T-helper 17 cell (primary cell): Measurements from ENCODE around the gene GFRA4. TPM values are rescaled to one million over a fixed set of nuclear protein-coding genes. Genes with fewer than 3 reads are reported as not detected.

Experiments used
- ATAC-seq: fragments of 150-1000 bp; cut with Tn5 transposase; 2 replicates; pipeline ENCODE4 v1.10.0; 2021; ENCODE audit warnings: mild to moderate bottlenecking, moderate library complexity
- DNase-seq, 3 donors: peaks; one replicate each; pipeline versions ENCODE4 v3.0.0 to v3.0.0-alpha.2; 2020 to 2021
- H3K9me3 ChIP-seq: one replicate; pipeline ENCODE4 v1.7.0; 2013; ENCODE audit warnings: low read length, mild to moderate bottlenecking; ENCODE audit not compliant: control insufficient read depth, poor library complexity, severe bottlenecking
- H3K27ac Mint-ChIP-seq: one replicate; pipeline ENCODE4 v1.8.0; 2022; ENCODE audit warnings: mild to moderate bottlenecking, moderate library complexity, mixed read lengths
- H3K27me3 Mint-ChIP-seq: one replicate; pipeline ENCODE4 v1.8.0; 2022; ENCODE audit warnings: mixed read lengths
- H3K36me3 Mint-ChIP-seq: one replicate; pipeline ENCODE4 v1.8.0; 2022; ENCODE audit warnings: low read depth, mixed read lengths
- H3K4me1 Mint-ChIP-seq: one replicate; pipeline ENCODE4 v1.8.0; 2022; ENCODE audit warnings: mild to moderate bottlenecking, mixed read lengths
- H3K4me3 Mint-ChIP-seq: one replicate; pipeline ENCODE4 v1.8.0; 2022; ENCODE audit warnings: mild to moderate bottlenecking, moderate library complexity, mixed read lengths
- total RNA-seq, 4 donors: library from RNA in 2 of 4; stranded (reverse) in 2 of 4; gene quantifications; one replicate each; pipeline ENCODE4 v1.2.3 and lab custom pipeline; 2022 to 2026

Gene GFRA4
- total RNA-seq, 2 donors from 2014 or later: not detected

GRCh38 chr20:3674995-3675900 is 12.0 kb upstream of the GFRA4 start:
- Mint-ChIP-seq H3K36me3 (peaks cover 8% of the 10 kb centered on the region), H3K27ac (no peak overlapping the region), H3K4me3 (no peak overlapping the region), H3K27me3 (peaks cover 76% of the 10 kb centered on the region), H3K4me1 (peaks cover 11% of the 10 kb centered on the region)
- no peaks in the 10 kb centered on the region for H3K9me3 ChIP-seq
- ATAC-seq (no peak), DNase-seq (no peak)

GRCh38 chr20:3674447-3674846 is 11.2 kb upstream of the GFRA4 start:
- H3K36me3 Mint-ChIP-seq: peaks cover 8% of the 10 kb centered on the region
- no peaks in the 10 kb centered on the region for H3K9me3 ChIP-seq
- H3K27ac Mint-ChIP-seq: no peak overlapping the region
- H3K27me3 Mint-ChIP-seq: peaks cover 76% of the 10 kb centered on the region
- ATAC-seq: no peak
- no peak overlapping the region for H3K4me3 Mint-ChIP-seq
- peaks cover 13% of the 10 kb centered on the region for H3K4me1 Mint-ChIP-seq
- DNase-seq: no peak

GRCh38 chr20:3673221-3674070 is 10.2 kb upstream of the GFRA4 start:
- Mint-ChIP-seq H3K4me3 (no peak overlapping the region), H3K27ac (no peak overlapping the region), H3K27me3 (peaks cover 67% of the 10 kb centered on the region), H3K36me3 (peaks cover 8% of the 10 kb centered on the region), H3K4me1 (peaks cover 13% of the 10 kb centered on the region)
- ATAC-seq (no peak), DNase-seq (no peak)
- H3K9me3 ChIP-seq: no peaks in the 10 kb centered on the region

GRCh38 chr20:3672547-3673171 is 9.5 kb upstream of the GFRA4 start:
- no peak for ATAC-seq
- Mint-ChIP-seq H3K36me3 (peaks cover 8% of the 10 kb centered on the region), H3K4me3 (peak overlapping the region; percentile 65)

GRCh38 chr20:3671986-3672546 is 8.9 kb upstream of the GFRA4 start:
- H3K27me3 Mint-ChIP-seq: peaks cover 58% of the 10 kb centered on the region
- H3K36me3 Mint-ChIP-seq: peaks cover 8% of the 10 kb centered on the region
- ATAC-seq (no peak), DNase-seq (no peak)
- no peaks in the 10 kb centered on the region for H3K9me3 ChIP-seq
- H3K27ac Mint-ChIP-seq: no peak overlapping the region
- peaks cover 17% of the 10 kb centered on the region for H3K4me1 Mint-ChIP-seq
- peak overlapping the region; percentile 65 for H3K4me3 Mint-ChIP-seq

More at GRCh38 chr20:3672547-3673171, 9.5 kb upstream of the GFRA4 start:
- Mint-ChIP-seq H3K27me3 (peaks cover 59% of the 10 kb centered on the region), H3K4me1 (peaks cover 13% of the 10 kb centered on the region), H3K27ac (no peak overlapping the region)
- H3K9me3 ChIP-seq: no peaks in the 10 kb centered on the region
- no peak for DNase-seq

GRCh38 chr20:3670945-3671344 is 7.7 kb upstream of the GFRA4 start:
- Mint-ChIP-seq H3K36me3 (peaks cover 8% of the 10 kb centered on the region), H3K27ac (no peak overlapping the region), H3K27me3 (peaks cover 50% of the 10 kb centered on the region), H3K4me3 (no peak overlapping the region), H3K4me1 (peaks cover 19% of the 10 kb centered on the region)
- no peak for DNase-seq
- ATAC-seq: no peak
- H3K9me3 ChIP-seq: no peaks in the 10 kb centered on the region

- peaks cover 7% of the 10 kb centered on the region for H3K36me3 Mint-ChIP-seq
- no peaks in the 10 kb centered on the region for H3K9me3 ChIP-seq
- H3K4me3 Mint-ChIP-seq: no peak overlapping the region
- H3K27ac Mint-ChIP-seq: no peak overlapping the region
- peaks cover 46% of the 10 kb centered on the region for H3K27me3 Mint-ChIP-seq
- H3K4me1 Mint-ChIP-seq: peaks cover 20% of the 10 kb centered on the region
- DNase-seq: no peak
- no peak for ATAC-seq
Observed at GRCh38 chr20:3670511-3670910, 7.3 kb upstream of the GFRA4 start.

- H3K9me3 ChIP-seq: no peaks in the 10 kb centered on the region
- ATAC-seq (no peak), DNase-seq (no peak)
- H3K4me1 Mint-ChIP-seq: peaks cover 18% of the 10 kb centered on the region
- H3K27ac Mint-ChIP-seq: no peak overlapping the region
- H3K4me3 Mint-ChIP-seq: no peak overlapping the region
- H3K36me3 Mint-ChIP-seq: peaks cover 3% of the 10 kb centered on the region
- H3K27me3 Mint-ChIP-seq: peaks cover 40% of the 10 kb centered on the region
Observed at GRCh38 chr20:3669710-3670367, 6.6 kb upstream of the GFRA4 start.

- H3K27ac Mint-ChIP-seq: no peak overlapping the region
- H3K27me3 Mint-ChIP-seq: peaks cover 40% of the 10 kb centered on the region
- DNase-seq (no peak), ATAC-seq (no peak)
- H3K4me3 Mint-ChIP-seq: peak overlapping the region; percentile 19
- no peaks in the 10 kb centered on the region for H3K9me3 ChIP-seq
- peaks cover 23% of the 10 kb centered on the region for H3K4me1 Mint-ChIP-seq
- H3K36me3 Mint-ChIP-seq: peaks cover 3% of the 10 kb centered on the region
Observed at GRCh38 chr20:3667434-3668037, 4.3 kb upstream of the GFRA4 start.

GRCh38 chr20:3663858-3664257 is 659 bp upstream of the GFRA4 start:
- no peak overlapping the region for H3K27ac Mint-ChIP-seq
- no peak overlapping the region for H3K4me3 Mint-ChIP-seq
- H3K27me3 Mint-ChIP-seq: peaks cover 36% of the 10 kb centered on the region
- no peaks in the 10 kb centered on the region for H3K36me3 Mint-ChIP-seq
- ATAC-seq (no peak), DNase-seq (no peak)
- H3K4me1 Mint-ChIP-seq: peaks cover 25% of the 10 kb centered on the region
- no peaks in the 10 kb centered on the region for H3K9me3 ChIP-seq

GRCh38 chr20:3661814-3662665 is 1.2 kb downstream of the GFRA4 start:
- Mint-ChIP-seq H3K36me3 (no peaks in the 10 kb centered on the region), H3K27me3 (peaks cover 48% of the 10 kb centered on the region), H3K4me3 (peak overlapping the region; percentile 12), H3K4me1 (peaks cover 23% of the 10 kb centered on the region), H3K27ac (no peak overlapping the region)
- no peak for ATAC-seq
- H3K9me3 ChIP-seq: no peaks in the 10 kb centered on the region
- DNase-seq: no peak
